HT1080 (cell line): Measurements from ENCODE around the gene TLDC2. TPM values are rescaled to one million over a fixed set of nuclear protein-coding genes. Genes with fewer than 3 reads are reported as not detected.
A peak's percentile ranks its signal among the peaks of the same experiment; 100 is the strongest.

Experiments used
- DNase-seq: peaks from one replicate; pipeline ENCODE4 v3.0.0-alpha.2; 2015; ENCODE audit warnings: low read depth
- total RNA-seq: library from RNA; depleted of rRNA; stranded (reverse); fragments of >200 nt; shearing (Covaris generic); gene quantifications from 2 replicates; pipeline ENCODE4 v1.2.3, GENCODE V29; 2014

The TLDC2 gene
- total RNA-seq, 1 experiment from 2014 or later: not detected

DNA sequence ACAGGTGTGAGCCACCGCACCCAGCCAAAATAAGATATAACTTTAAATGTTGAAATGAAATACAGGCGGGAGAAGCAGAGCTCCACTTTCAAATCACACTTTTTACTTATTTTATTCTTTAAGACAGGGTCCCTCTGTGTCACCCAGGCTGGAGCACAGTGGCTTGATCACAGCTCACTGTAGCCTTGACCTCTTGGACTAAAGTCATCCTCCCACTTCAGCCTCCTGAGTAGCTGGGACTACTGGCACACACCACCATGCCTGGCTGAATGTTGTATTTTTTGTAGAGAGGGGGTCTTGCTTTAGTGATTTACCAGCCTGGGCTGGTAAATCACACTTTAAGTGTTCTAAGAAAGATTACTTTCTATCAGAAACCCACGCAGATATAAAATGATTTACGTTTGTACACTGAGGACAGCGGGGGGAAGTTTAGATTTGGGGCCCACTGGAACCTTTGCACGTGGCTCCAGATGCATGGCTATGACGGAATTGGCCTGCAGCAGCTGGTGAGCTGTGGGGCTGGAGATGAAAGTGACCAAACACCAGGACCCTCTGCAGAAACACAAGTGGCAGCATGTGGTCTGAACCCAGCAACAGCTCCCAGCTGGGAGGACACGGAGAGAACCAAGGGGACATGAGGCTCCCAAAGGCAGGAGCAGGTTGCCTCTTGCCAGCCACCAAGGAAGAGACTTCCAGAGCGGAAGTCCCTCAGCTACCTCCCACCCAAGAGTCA lies 26.4 kb upstream of the TLDC2 start:
- no peak for DNase-seq

DNA sequence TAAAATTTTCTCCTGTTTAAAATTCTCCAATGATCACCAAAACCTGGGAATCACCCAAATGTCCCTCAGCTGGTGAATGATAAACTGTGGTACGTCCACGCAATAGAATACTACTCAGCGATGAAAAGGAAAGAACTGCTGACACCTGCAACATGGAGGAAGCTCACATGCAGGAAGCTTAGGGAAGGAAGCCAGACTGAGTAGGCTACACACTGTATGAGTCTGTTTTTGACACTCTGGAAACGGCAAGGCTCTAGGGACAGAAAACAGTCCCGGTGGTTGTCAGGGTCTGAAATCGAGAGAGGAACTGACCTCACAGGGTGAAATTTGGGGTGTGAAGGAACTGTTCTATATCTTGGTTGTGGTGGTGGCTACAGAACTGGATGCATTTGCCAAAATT lies 25.2 kb upstream of the TLDC2 start:
- DNase-seq: no peak

DNA sequence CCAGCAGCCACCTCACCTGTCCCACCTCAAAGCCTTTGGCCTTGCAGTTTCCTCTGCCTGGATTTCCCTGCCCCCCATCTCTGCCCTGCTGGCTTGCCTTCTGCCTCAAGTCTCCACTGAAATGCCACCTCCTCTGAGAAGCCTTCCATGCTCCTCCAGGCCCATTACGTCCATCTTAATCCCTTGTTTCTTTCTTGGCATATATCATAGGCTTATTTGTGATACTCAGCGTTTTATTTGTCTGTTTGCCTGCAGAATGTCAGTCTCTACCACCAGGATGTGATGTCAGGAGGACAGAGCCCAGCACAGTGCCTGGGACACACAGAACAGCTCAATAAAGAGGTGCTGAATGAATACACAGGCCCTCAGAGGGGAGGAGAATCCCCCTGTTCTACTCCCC lies 24.4 kb upstream of the TLDC2 start:
- no peak for DNase-seq

DNA sequence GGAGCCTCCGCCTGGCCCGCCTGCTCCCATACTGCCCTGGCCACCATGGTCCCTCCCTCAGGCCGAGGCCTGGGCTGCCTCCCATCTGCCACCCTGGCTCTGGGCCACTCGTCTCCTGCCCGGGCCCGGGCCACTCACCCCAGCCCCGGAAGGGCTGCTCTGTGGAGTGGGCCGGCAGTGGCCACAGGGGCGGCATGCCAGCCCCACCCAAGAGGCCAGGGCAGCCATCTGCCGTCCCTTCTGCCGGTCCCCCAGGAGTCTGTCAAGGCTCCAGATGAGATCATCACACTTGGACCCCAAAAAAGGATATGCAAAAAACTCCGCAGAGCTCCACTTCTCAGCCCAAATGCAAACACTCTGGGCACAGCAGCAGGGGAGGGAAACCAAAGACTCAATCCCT lies 23.8 kb upstream of the TLDC2 start:
- DNase-seq: no peak

DNA sequence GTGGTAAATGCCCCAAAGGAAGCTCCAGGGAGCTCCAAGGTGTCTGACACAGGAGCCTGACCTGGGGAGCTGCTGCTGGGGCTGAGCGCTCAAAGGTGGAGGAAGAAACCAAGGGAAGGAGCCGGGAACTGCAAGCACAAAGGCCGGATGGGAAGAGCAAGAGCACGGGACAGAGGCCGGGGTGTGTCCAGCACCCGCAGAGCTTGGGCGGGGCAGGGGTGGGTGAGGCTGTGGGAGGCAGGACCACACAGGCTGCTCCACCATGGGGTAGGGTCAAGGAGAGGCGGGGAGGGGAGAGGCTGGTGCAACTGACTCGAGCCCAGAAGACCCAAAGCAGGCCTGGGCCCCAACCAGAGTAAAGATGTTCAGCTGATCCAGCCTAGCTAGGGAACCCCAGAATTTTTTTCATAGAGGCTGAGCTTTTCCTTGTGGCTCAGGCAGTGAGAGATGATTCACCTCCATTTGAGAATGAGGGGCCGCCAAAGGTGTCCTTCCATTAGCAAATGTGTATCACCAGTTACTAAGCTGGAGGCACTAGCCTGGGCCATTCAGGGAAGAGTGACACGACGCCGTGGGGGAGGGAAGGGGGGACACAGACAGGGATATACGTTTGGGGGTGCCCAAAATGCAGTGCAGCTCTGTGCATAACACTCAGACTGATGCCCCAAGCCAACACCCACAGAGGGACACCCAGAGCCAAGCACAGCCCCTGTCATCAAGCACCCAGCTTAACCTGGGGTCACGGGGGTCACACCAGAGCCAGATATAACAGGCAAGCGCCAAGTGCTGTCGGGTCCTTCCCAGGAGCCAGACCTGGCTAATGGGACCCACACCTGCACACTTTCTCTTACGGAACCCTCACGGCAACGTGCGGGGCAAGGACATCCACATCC lies 21.3 kb upstream of the TLDC2 start:
- no peak for DNase-seq

DNA sequence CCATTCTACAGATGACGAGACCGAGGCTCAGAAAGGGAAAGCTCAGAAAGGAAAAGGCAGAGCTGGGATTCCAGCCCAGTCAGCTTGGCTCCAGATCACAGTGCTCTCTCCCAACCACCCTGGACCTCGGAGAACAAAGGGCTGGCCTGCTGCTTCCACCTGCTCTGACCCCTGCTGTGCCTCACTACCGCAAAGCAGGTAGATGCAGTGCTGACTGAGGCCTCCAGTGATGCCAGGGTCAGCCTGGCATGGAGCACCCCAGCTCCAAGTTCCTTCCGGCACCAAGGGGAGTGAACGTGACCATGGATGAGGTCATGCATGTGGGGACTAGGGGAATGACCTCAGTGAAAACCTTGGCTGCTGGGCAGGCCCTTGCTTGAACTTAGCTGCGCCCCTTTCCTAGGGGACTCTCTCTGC lies 20.7 kb upstream of the TLDC2 start:
- DNase-seq: no peak

DNA sequence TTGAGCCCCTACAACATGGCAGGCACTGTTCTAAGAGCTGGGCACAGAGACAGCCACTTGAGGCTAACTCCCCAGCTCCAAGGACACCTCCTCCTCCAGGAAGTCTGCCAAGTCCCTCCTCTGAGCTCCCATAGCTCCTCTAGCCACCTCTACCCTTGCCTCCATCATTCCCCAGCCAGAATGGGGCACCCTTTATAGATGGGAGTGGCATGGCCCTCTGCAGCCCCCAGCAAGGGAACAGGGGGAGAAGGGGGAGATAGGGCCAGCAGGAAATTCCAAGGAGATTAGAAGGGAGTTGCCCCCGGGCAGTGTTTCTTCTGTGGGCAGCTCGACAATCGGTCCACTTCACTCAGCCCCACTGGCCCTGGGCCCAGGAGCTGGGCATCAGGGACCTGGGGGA lies 19.7 kb upstream of the TLDC2 start:
- DNase-seq: peak; percentile 52

DNA sequence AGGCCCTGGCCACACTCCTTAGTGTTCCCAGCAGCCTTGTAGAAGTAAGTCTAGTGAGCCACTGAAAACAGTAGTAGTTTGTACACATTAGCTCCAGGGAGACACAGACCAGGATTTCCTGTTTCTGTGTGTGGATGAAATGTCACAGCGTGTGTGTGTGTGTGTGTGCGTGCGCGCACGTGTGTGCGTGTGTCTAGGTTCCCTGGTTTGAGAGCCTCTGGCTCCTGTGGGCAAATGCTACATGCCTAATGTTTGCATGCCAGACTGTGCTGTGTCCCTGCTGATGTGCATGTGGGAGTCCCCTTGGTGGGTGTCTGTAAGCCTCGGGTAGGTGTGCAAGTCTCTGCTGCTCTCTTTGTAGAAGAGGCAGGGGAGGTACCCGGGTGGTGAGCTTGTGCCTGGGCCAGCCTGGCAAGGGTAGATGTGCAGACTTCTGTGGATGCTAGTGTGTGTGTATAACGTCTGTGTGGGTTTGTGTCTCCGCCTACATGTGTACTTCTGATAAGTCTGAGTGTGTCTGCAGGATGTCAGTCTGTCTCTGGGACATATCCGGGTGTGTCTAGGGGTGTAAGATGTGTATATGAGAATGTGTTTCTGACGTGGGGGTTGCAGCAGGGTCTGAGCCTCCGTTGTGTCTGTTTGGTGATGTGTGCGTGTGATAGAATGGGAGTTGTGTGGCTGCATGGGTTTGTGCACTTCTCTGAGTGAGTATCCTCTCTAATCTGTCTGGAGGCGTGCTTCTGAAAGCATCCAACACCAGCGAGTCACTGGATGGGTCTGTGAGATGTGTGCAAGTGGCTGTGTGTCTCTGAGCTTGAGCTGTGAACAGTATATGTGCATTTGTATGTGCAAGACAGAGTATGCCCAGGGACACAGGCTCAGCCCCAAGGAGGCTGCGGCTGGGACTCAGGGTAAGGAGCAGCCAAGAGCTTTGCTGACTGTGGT lies 19.0 kb upstream of the TLDC2 start:
- DNase-seq: peak; percentile 38

DNA sequence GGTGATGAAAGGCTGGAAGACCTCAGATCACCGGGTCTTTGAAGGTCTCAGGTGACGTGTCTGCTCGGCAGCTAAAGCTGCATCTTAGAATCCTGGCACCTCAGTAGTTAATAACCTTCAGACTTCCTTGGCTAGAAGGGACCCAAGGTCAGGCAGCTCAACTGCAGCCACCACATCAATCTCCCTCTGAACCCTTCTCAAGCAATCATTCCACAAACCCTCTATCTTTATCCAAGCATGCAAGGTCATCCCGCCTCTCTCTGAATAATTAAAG lies 16.7 kb upstream of the TLDC2 start:
- no peak for DNase-seq

DNA sequence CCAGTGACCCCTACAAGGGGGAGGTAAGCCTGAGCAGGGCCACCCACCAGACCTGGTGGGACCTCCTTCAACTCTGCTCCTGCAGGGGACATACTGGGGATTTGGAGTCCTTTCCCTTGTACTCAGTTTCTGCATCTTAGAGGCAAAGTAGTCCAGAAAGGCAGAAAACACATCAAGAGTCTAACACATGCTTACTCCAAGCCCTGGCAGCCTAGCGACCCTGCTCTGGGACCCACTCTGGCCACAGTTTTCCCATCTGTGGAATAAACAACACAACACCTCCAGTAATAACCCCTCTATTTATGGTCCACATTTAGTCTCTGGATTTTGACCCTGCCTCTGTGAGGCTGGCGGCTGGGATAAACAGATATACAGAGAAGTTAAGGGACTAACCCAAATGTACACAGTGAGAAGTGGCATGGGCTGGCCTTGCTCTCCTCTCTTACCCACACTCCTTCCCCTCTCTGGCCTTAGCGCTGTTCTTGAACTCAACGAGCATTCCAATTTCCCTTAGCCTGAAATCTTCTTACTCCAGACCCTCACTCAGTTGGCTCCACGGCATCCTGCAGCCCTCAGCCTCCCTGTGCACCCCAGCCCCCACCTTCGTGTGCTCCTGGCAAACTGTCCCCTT lies 16.1 kb upstream of the TLDC2 start:
- DNase-seq: no peak

DNA sequence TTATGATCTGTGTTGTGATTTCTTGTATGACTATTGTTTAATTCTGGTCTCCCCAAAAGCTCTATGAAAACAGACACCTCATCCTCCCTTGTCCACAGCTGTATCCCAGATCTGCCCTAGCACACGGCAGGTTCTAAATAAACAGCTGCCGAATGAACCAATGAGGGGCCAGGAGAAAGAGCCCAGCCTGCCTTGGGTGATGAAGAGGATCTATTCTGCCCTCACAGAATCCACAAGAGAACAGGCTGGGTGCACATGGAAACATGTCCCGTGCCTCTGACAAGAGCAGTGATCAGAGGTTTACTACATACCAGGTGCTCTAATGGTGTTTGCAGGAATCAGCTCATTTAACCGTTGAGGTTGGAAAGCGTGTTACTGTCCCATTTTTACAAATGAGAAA lies 15.6 kb upstream of the TLDC2 start:
- DNase-seq: no peak

DNA sequence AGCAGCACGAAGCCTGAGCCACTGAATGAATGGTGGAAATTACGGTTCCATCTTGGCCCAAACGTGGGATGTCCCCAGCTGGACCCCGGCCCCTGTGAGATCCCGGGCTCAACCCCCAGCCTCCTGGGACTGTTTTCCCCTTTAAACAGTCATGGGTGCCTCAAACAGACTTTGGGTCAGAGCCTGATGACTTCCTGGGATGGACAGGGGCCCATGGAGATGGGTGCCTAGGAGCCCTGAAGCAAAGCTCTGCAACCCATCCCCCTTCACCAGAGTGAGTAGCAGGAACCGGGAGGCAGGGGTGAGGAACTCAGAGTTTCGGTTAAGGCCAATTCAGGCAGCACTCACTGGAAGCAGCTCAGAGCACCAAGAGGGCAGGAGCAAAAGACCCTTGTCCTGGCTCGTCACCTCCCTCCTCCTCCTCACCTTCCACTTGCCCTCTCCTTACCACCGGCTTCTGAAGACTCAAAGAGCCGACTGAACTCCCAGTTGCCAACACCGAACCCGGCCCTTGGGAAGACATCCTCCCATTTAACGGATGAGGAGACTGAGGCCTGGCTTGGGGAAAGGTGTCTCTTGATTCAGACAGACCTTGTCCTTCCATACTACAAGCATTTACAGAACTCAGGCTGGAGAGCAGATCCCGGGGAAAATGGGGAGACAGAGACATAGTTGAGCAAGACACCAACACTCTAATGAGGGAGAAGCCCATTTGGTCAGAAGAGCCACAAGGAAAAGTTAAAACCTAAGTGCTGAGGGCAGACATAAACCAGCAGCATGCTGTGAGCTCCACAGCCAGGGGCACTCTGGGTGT lies 14.9 kb upstream of the TLDC2 start:
- no peak for DNase-seq

DNA sequence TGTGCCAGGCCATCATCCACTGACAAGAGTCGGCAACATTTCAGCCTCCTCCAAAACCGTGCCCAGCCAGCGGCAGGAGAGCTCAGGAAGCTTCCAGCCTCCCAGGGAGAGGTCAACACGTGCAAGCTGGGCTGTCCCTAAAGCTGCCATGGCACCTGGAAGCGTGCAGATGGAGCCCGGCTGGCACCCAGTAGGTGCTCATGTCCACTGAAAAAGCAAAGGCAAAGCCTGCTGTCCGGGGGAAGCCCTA lies 14.4 kb upstream of the TLDC2 start:
- DNase-seq: no peak

DNA sequence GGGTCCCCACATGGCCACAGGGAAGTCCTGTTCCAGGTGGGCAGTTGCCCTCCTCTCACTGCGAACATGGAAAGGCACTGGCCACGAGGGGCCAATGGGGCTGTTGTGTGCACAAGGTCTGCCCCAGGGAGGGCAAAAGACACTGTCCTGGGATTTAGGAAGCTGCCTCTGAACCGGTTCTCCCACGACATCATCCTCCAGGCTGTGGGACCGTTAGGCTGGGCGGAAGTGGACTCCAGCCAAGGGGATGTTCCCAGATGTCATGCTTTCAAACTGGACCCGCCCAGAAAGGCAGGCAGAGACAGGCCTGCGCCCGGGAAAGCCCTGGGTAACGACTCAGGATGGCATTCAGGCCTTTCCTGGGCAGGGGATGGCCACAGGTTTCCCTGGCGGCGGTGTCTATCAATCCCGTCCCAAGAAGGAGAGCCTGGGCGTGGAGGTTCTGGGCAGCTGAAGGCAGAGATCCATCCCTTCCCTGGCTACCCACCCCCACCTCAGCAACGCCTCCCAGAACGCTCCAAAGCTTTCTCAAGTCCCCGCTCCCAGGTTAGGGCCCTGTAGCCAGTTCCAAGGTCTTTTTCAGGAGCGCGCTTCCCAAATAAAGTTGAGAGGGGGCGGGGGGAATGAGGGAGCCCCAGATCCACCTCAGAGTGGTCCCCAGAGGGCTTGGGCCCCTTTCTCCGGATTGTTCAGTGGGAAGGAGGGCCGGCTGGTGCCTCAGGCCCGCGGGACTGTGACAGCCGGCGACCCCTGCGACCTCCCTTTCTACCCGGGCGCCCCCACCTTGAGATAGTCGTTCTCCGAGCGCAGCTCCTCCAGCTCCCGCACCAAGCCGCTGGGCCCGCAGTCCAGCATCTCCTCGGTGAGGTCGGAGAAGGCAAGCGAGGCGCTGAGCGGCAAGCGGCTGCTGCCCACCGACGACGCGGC lies 13.8 kb upstream of the TLDC2 start:
- peak; percentile 89 for DNase-seq

DNA sequence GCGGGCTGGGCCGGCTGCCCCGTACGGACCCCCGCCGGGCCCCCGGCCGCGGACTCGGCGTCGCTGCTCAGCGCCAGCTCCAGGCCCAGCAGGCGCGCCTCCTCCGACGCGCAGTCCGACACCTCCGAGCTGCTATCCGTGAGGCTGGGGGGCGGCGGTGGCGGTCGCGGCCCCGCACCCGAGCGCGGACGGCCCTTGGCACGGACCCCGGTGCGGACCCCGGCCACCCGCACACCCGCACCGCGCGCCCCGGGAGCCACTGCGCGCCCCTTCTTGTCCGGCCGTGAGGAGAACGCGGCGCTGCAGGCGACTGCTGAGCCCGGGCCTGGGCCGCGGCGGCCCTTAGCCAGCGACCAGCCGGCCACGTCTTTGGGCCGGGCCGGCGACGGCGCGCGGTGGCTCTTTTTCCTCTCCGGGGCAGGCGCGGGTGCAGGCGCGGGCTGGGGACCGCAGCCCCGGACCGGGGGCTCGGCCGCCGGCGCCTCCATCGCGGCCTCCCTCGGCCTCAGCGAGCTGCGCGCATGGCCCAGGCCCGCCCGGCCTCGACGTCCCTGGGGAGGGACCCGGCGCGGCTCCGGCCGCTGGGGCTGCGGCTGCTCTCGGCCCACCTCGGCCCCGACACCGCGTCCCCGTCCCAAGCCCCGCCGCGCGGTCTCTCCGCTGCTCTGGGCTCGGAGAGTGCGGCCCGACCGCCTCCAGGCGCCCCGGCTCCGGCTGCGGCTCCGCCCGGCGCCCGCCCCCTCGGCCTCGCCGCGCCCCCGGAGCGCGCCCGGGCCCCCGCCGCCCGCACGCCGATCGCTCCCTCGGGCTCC lies 12.9 kb upstream of the TLDC2 start:
- no peak for DNase-seq

DNA sequence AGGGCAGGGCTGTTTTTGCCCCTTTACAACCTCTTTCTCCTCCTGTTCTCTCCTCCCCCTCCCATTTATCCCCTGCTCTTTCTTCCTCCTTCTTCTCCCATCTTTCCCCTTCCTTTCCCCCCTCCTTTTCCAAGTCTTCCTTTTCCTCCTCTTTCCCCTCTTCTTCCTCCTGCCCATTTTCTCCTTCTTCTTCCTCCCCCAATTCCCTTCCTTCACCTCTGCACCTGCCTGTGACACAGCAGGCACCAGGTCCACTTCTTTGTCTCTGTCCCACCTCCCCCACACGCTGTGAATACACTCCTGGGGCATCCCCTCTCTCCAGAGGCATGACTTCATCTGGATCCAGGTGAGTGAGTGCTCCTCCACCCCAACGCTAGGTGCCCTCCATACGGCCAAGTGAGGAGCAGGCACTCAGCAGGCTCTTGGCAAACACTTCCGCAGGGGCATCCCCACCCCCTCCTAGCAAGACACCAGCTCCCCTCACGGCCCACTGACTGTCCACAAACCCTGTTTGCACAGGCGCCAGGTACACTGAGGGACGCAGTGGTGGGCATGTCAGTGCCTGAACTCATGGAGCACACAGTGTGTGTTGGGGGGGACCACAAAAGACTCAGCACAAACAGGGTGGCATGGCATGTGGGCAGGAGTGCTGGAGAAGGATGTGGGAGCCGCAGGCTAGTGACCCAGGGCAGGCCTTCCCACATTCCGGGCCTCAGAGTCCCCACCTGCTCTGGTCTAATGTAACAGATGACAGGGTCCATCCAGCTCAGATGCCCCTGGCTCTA lies 10.7 kb upstream of the TLDC2 start:
- DNase-seq: no peak

DNA sequence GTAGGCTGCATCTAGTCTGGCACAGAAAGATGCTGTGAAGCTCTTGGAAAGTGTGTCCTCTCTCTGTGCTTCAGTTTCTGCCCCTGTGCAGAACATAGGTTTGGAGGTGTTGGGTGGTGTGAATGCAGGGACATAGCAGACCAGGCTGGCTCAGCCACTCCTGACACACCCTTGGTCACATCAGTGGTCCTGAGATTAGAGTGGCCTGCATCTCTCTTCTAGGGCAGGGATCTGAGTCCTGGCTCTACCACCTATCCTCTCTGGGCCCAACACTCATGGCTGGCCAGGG lies 10.1 kb upstream of the TLDC2 start:
- DNase-seq: no peak

DNA sequence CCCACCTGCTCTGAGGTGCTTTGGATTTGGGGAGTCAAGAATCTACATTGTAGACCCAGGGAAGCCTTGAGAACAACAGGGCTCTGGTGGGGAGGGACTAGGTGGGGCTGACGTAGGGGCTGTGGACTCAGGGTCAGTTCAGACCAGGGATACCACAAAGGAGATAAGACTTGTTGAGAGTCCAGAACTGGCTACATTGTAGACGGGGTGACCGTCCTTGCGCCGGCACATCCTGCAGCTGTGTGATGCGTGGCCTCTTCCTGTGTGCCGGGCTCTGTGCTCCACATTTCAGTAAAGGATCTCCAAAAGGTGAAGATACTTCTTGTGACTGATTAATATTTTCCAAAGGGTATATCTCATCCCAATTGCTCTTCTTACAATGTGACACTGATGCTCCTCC lies 9.8 kb upstream of the TLDC2 start:
- DNase-seq: no peak
